ENCODE data around the gene INTS11.

DNA sequence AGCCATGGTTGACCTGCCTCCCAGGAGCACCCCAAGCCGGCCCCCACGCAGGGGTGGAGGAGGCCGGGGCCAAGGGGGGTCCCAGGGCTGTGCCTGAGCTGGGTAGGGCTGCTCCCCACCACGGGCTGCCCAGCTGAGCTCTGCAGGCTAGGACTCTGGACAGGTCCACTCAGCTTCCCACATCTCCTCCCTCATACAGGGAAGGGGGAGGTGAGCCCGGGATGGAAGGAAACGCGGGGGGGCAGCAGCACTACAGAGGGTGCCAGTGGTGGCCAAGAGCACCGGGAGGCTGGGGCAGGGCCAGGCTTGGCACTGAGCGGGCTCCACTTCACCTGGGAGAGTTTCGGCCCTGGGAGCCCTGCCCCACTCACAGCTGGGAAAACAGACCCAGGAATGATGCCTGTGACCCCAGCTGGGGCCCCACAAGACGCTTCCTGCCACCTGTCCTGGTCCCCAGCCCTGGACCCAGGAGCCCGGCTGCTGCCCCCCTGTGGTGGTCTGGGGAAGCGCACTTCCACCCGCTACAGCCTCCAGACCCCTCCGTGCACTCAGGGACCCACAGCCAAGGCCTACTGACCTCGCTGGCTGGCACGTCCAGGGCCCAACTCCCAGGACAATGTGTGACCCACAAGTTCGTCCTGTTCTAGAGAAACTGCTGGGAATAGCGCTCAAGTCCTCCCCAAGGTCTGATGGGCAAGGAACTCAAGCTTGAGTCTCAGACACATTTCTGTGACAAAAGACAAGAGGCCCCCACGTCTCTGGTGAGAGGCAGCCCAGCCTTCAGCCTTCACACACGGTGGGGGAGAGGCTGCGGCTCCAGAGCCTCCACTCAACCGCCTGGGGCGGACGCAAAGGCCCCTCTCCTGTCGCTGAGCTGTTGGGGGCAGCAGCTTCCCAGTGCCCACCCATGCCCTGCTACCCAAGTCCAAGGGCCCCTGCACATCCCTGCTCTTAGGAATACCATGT lies 47.6 kb upstream of the INTS11 start:
- TF ChIP-seq, protein P1, sequence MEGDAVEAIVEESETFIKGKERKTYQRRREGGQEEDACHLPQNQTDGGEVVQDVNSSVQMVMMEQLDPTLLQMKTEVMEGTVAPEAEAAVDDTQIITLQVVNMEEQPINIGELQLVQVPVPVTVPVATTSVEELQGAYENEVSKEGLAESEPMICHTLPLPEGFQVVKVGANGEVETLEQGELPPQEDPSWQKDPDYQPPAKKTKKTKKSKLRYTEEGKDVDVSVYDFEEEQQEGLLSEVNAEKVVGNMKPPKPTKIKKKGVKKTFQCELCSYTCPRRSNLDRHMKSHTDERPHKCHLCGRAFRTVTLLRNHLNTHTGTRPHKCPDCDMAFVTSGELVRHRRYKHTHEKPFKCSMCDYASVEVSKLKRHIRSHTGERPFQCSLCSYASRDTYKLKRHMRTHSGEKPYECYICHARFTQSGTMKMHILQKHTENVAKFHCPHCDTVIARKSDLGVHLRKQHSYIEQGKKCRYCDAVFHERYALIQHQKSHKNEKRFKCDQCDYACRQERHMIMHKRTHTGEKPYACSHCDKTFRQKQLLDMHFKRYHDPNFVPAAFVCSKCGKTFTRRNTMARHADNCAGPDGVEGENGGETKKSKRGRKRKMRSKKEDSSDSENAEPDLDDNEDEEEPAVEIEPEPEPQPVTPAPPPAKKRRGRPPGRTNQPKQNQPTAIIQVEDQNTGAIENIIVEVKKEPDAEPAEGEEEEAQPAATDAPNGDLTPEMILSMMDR (IDR thresholded peaks at IDR 0.05) = peak; percentile 73 to 96 (median 81)
- no peak for TF ChIP-seq POLR2A (IDR thresholded peaks at IDR 0.05)
